NB4 (cell line): ENCODE results near the gene DYNLT1.

Source experiments
- POLR2A ChIP-seq: IDR thresholded peaks from 2 replicates; pipeline ENCODE4 v1.6.1; 2011; ENCODE audit warnings: mild to moderate bottlenecking; ENCODE audit not compliant: insufficient read length; ENCODE audit errors: extremely low read depth
- TF ChIP-seq, protein P1 (sequence below): IDR thresholded peaks from one replicate; pipeline ENCODE4 v1.5.1; 2012; ENCODE audit warnings: low read depth, low read length
- TF ChIP-seq, protein P2 (sequence below): IDR thresholded peaks from 2 replicates; pipeline ENCODE4 v1.6.1; 2011; ENCODE audit warnings: low read depth, low read length

DNA sequence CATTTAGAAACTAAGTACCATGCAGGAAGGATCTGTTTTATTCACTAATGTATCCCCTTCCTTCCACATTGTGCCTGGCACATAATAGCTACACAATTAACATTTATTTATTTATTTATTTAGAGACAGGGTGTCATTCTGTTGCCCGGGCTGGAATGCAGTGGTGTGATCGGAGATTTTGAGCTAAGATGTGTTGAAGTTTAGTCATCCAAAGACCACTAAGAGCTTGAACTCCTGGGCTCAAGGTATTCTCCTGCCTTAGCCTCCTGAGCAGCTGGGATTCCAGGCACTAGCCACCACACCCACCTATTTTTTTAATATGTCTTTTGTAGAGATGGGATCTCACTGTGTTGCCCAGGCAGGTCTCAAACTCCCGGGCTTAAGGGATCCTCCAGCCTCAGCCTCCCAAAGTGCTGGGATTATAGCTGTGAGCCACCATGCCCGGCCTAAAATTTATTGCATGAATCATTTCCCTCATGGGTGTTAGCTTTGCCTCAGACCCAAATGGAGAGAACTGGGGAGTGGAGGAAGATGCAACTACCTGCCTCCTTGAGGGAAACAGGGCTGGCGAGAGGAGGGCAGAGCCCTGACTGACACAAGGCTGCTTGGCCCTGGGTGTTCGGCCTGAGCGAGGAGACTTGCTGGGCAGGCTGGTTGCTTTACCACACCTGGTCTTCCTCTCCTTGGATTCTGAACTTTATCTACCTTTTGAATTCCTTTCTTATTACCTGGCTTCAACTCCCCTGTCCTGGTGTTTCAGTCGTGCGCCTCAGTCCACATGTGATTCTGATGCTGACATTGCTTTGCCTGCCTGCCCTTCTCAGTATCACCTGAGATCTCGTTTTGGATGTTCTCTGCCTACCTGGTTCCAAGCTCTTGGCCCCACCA, 1.7 kb upstream of the DYNLT1 start:
- TF ChIP-seq, protein P1, sequence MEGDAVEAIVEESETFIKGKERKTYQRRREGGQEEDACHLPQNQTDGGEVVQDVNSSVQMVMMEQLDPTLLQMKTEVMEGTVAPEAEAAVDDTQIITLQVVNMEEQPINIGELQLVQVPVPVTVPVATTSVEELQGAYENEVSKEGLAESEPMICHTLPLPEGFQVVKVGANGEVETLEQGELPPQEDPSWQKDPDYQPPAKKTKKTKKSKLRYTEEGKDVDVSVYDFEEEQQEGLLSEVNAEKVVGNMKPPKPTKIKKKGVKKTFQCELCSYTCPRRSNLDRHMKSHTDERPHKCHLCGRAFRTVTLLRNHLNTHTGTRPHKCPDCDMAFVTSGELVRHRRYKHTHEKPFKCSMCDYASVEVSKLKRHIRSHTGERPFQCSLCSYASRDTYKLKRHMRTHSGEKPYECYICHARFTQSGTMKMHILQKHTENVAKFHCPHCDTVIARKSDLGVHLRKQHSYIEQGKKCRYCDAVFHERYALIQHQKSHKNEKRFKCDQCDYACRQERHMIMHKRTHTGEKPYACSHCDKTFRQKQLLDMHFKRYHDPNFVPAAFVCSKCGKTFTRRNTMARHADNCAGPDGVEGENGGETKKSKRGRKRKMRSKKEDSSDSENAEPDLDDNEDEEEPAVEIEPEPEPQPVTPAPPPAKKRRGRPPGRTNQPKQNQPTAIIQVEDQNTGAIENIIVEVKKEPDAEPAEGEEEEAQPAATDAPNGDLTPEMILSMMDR, result no peak
- TF ChIP-seq, protein P2, sequence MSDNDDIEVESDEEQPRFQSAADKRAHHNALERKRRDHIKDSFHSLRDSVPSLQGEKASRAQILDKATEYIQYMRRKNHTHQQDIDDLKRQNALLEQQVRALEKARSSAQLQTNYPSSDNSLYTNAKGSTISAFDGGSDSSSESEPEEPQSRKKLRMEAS, result no peak
- no peak for TF ChIP-seq POLR2A
